K562 (cell line): ENCODE measurements around the gene KAZN. TPM values are rescaled to one million over a fixed set of nuclear protein-coding genes. Genes with fewer than 3 reads are reported as not detected.

Experiments used
- ATAC-seq: fragments of 200-7000 bp; cut with Tn5 transposase; 3 replicates; pipeline ENCODE4 v1.9.1; 2020; ENCODE audit warnings: moderate library complexity
- BruUV-seq: library from RNA; stranded (reverse); fragments of 400-500 nt; replicated peaks from 2 replicates; lab custom pipeline; 2021; lab: Mats Ljungman, UMichigan
- CTCF ChIA-PET: fragments of 300-600 bp; formaldehyde crosslinking; extraction: SDS; loops from one replicate; lab custom pipeline; 2021; ENCODE audit warnings: low intra/inter-chr PET ratio; lab: Yijun Ruan, JAX
- POLR2A ChIA-PET: fragments of 300-600, 350-650 bp; sonication (Branson Sonifier 250); formaldehyde crosslinking; extraction: SDS; loops from one replicate; lab custom pipeline; 2021; ENCODE audit warnings: antibody characterized with exemption, inconsistent platforms; lab: Yijun Ruan, JAX
- DNase-seq, 4 experiments: peaks; one replicate each; pipeline versions ENCODE4 v3.0.0 to v3.0.0-alpha.2; 2011 to 2018; ENCODE audit warnings: low spot score in 3 of 4, mixed read lengths in 3 of 4; ENCODE audit errors: extremely low read depth in 1 of 4
- FAIRE-seq: peaks from 2 replicates; lab custom pipeline; 2011; peaks lifted over from hg19 to GRCh38; lab: Jason Lieb, UNC
- H2AFZ ChIP-seq: 2 replicates; pipeline ENCODE4 v1.6.0; 2011; ENCODE audit warnings: low read depth, low read length, control low read depth, inconsistent platforms
- H3K27ac ChIP-seq: fragments of 200-600 bp; 3 replicates; pipeline ENCODE4 v1.8.0; 2011; ENCODE audit warnings: low read depth, mild to moderate bottlenecking, control low read depth, inconsistent platforms, low read length, moderate library complexity, mixed read lengths; ENCODE audit errors: extremely low read depth
- H3K27me3 ChIP-seq, 2 experiments: fragments of 300-600 bp in 1 of 2; 2 replicates in 1 of 2; 3 replicates in 1 of 2; pipeline versions ENCODE4 v1.6.0 to v1.8.0; 2011; ENCODE audit warnings: inconsistent platforms in 2 of 2, low read length in 2 of 2, mild to moderate bottlenecking in 1 of 2, mixed read lengths in 1 of 2, moderate library complexity in 1 of 2; ENCODE audit not compliant: control insufficient read depth in 2 of 2, insufficient read depth in 2 of 2
- H3K36me3 ChIP-seq: fragments of 300-600 bp; 3 replicates; pipeline ENCODE4 v1.8.0; 2011; ENCODE audit warnings: mild to moderate bottlenecking, low read length, inconsistent platforms; ENCODE audit not compliant: control insufficient read depth, insufficient read depth
- H3K4me1 ChIP-seq, 2 experiments: fragments of 200-600 bp in 1 of 2; replicated peaks in 1 of 2; 2 replicates in 1 of 2; 3 replicates in 1 of 2; pipeline versions ENCODE4 v1.5.1 to v1.8.0; 2011; ENCODE audit warnings: inconsistent platforms in 2 of 2, low read length in 2 of 2, mild to moderate bottlenecking in 1 of 2, mixed read lengths in 1 of 2, moderate library complexity in 1 of 2; ENCODE audit not compliant: control insufficient read depth in 2 of 2, insufficient read depth in 2 of 2
- H3K4me2 ChIP-seq: 2 replicates; pipeline ENCODE4 v1.6.1; 2011; ENCODE audit warnings: low read length, control low read depth, inconsistent platforms, mixed read lengths; ENCODE audit not compliant: insufficient read depth
- H3K4me3 ChIP-seq: fragments of 200-600 bp; sonication (generic), shearing (Covaris generic); 2 replicates; pipeline ENCODE4 v1.5.1; 2016; ENCODE audit warnings: control low read depth, inconsistent platforms
- H3K79me2 ChIP-seq: fragments of 200-600 bp; 3 replicates; pipeline ENCODE4 v1.8.0; 2011; ENCODE audit warnings: low read length, inconsistent platforms; ENCODE audit not compliant: control insufficient read depth, insufficient read depth
- H3K9ac ChIP-seq, 2 experiments: 2 replicates each; pipeline versions ENCODE4 v1.6.0 to v1.6.1; 2011; ENCODE audit warnings: low read depth in 2 of 2, low read length in 2 of 2, control low read depth in 1 of 2, inconsistent platforms in 1 of 2, mild to moderate bottlenecking in 1 of 2, mixed read lengths in 1 of 2; ENCODE audit not compliant: insufficient read depth in 1 of 2
- H3K9me1 ChIP-seq: one replicate; pipeline ENCODE4 v1.6.0; 2011; ENCODE audit warnings: inconsistent platforms, mild to moderate bottlenecking, low read length, moderate library complexity; ENCODE audit not compliant: control insufficient read depth, insufficient read depth
- H3K9me3 ChIP-seq: replicated peaks from 2 replicates; pipeline ENCODE4 v1.5.1; 2011; ENCODE audit warnings: low read depth, low read length, inconsistent platforms; ENCODE audit not compliant: control insufficient read depth, insufficient read depth
- H4K20me1 ChIP-seq: replicated peaks from 2 replicates; pipeline ENCODE4 v1.6.1; 2011; ENCODE audit warnings: low read length, inconsistent platforms, mixed read lengths; ENCODE audit not compliant: control insufficient read depth, insufficient read depth
- ASH1L ChIP-seq: fragments of 450-650 bp; IDR thresholded peaks from 2 replicates; pipeline ENCODE4 v1.6.1; 2018; ENCODE audit warnings: borderline replicate concordance, mild to moderate bottlenecking, low read depth; ENCODE audit not compliant: partially characterized antibody
- CBX2 ChIP-seq: fragments of 200-600 bp; sonication (generic); IDR thresholded peaks from one replicate; pipeline ENCODE4 v1.6.1; 2012; ENCODE audit warnings: mild to moderate bottlenecking, low read length, inconsistent platforms; ENCODE audit not compliant: insufficient read depth, poor library complexity, severe bottlenecking
- FOXK1 ChIP-seq: sonication (generic); formaldehyde crosslinking; IDR thresholded peaks from 2 replicates; pipeline ENCODE4 v1.8.0; 2022; ENCODE audit warnings: missing genetic modification reagents, mild to moderate bottlenecking, borderline replicate concordance
- HMGN3 ChIP-seq: IDR thresholded peaks from 2 replicates; pipeline ENCODE4 v1.6.1; 2011; ENCODE audit warnings: borderline replicate concordance, low read depth, mild to moderate bottlenecking, mixed read lengths, low read length; ENCODE audit not compliant: insufficient read length; ENCODE audit errors: extremely low read depth
- ILF3 ChIP-seq: fragments of 450-650 bp; IDR thresholded peaks from 2 replicates; pipeline ENCODE4 v1.6.1; 2018; ENCODE audit warnings: antibody characterized with exemption, mild to moderate bottlenecking, moderate library complexity, borderline replicate concordance
- KAT7 ChIP-seq: sonication (generic); formaldehyde crosslinking; IDR thresholded peaks from 2 replicates; pipeline ENCODE4 v1.8.0; 2022; ENCODE audit warnings: missing genetic modification reagents, mild to moderate bottlenecking, borderline replicate concordance
- MTF1 ChIP-seq: fragments of 250-450 bp; sonication (Bioruptor Pico); IDR thresholded peaks from 2 replicates; pipeline ENCODE4 v1.9.0; 2021; ENCODE audit warnings: moderate library complexity, mild to moderate bottlenecking, inconsistent platforms, borderline replicate concordance
- POLR3G ChIP-seq: IDR thresholded peaks from 2 replicates; pipeline ENCODE4 v1.6.1; 2011; ENCODE audit not compliant: insufficient read length, insufficient replicate concordance; ENCODE audit errors: extremely low read depth
- SMARCB1 ChIP-seq: IDR thresholded peaks from 2 replicates; pipeline ENCODE4 v1.6.1; 2011; ENCODE audit warnings: improper control_type of control experiment, low read depth; ENCODE audit not compliant: insufficient read length
- SP2 ChIP-seq: IDR thresholded peaks from 2 replicates; pipeline ENCODE4 v1.6.1; 2011; ENCODE audit warnings: mild to moderate bottlenecking, low read depth, low read length, moderate library complexity; ENCODE audit not compliant: poor library complexity, severe bottlenecking; ENCODE audit errors: extremely low read depth
- ZNF592 ChIP-seq: fragments of 450-650 bp; IDR thresholded peaks from 2 replicates; pipeline ENCODE4 v1.6.1; 2017; ENCODE audit warnings: antibody characterized with exemption, mild to moderate bottlenecking
- ZNF707 ChIP-seq: fragments of 250-450 bp; sonication (Bioruptor Pico); conservative IDR thresholded peaks from 2 replicates; pipeline ENCODE4 v1.8.0; 2022; ENCODE audit warnings: inconsistent platforms, mild to moderate bottlenecking, moderate library complexity
- ZNF77 ChIP-seq: fragments of 250-450 bp; sonication (Bioruptor Pico); IDR thresholded peaks from 2 replicates; pipeline ENCODE4 v1.5.0; 2020
- WGBS: fragments of 100-300 bp; shearing (Covaris generic); methylation state at CpG from one replicate; pipeline ENCODE4 v1.1.6; 2016; ENCODE audit warnings: low coverage, mixed read lengths; ENCODE audit not compliant: insufficient coverage; ENCODE audit errors: missing lambda C conversion rate; 5-methylcytosine and 5-hydroxymethylcytosine counted together
- in situ Hi-C: fragments of 300-500 bp; cut with MboI; formaldehyde crosslinking; loops from 4 replicates; pipeline ENCODE4 v1.15.0; 2018; ENCODE audit warnings: inconsistent platforms, mixed read lengths
- intact Hi-C: fragments of 100-400 bp; cut with micrococcal nuclease; formaldehyde crosslinking; loops from 2 replicates; pipeline ENCODE4 v1.14.2; 2022
- polyA plus RNA-seq, 8 experiments: library from polyadenylated mRNA; depleted of rRNA in 4 of 8; stranded (reverse) in 5 of 8; unstranded in 3 of 8; fragments of >200 nt; fragmentation: Nextera tagmentation in 2 of 8; fragmentation: Illumina TruSeq in 1 of 8; extraction: Ambion mirVana in 2 of 8; extraction: Trizol in 1 of 8; gene quantifications; 2 replicates each; pipeline versions ENCODE4 v1.2.1 to v1.2.3, GENCODE V29; 2011 to 2014; ENCODE audit warnings: inconsistent platforms in 1 of 8, missing spikeins in 1 of 8
- total RNA-seq, 7 experiments: library from RNA; depleted of rRNA in 6 of 7; stranded (reverse); fragments of >200 nt in 6 of 7; fragmentation: Illumina TruSeq in 2 of 7; extraction: Trizol in 2 of 7; gene quantifications; 2 replicates each; pipeline versions ENCODE4 v1.2.1 to v1.2.3, GENCODE V29; 2011 to 2021; ENCODE audit warnings: low replicate concordance in 1 of 7
- TF ChIP-seq, protein P1 (sequence below), 2 experiments: fragments of 450-650 bp; IDR thresholded peaks; 2 replicates each; pipeline ENCODE4 v1.6.1; 2016
- TF ChIP-seq, protein P2 (sequence below): fragments of 250-450 bp; sonication (Bioruptor Pico); IDR thresholded peaks from 2 replicates; pipeline ENCODE4 v1.8.0; 2021; ENCODE audit warnings: borderline replicate concordance, mild to moderate bottlenecking, moderate library complexity; ENCODE audit not compliant: poor library complexity, severe bottlenecking

Gene KAZN
- total and polyA plus RNA-seq, 9 of the 15 experiments (the other 6 are each of a cell fraction or from before 2014, with no cell fraction given) = 2.1 to 21.6 (median 5.4) TPM

GRCh38 chr1:14716474-14716873 is 118.0 kb downstream of the KAZN start:
- BruUV-seq = no TSS peak
- POLR2A ChIA-PET = no interaction called here
- Histone ChIP-seq H3K9ac (no peak overlapping the region), H3K4me2 (no peak overlapping the region), H3K4me1 (no peaks in the 10 kb centered on the region), H3K27ac (no peak overlapping the region), H3K79me2 (no peaks in the 10 kb centered on the region), H4K20me1 (no peaks in the 10 kb centered on the region), H3K4me3 (no peak overlapping the region), H3K27me3 (peaks cover 43 to 73% of the 10 kb centered on the region in 2 experiments; a peak in 4 of 5 replicates), H3K9me3 (no peaks in the 10 kb centered on the region), H2AFZ (no peak overlapping the region), H3K36me3 (no peaks in the 10 kb centered on the region), H3K9me1 (no peaks in the 10 kb centered on the region)
- WGBS = 0% methylated on average over 5 of the region's 5 CpGs
- ATAC-seq = no peak
- intact Hi-C loops (no loop called here), in situ Hi-C loops (no loop called here)
- CTCF ChIA-PET = no interaction called here
- no peak for FAIRE-seq
- DNase-seq = no peak
- TF ChIP-seq HMGN3 (no peak), ZNF77 (CRISPR knock-in tag) (no peak), ZNF707 (no peak), KAT7 (no peak), SP2 (no peak), MTF1 (CRISPR knock-in tag) (no peak), ASH1L (no peak), ILF3 (no peak), POLR3G (no peak), FOXK1 (CRISPR knock-in tag) (no peak), SMARCB1 (no peak), ZNF592 (no peak), CBX2 (no peak)
- TF ChIP-seq, protein P1, sequence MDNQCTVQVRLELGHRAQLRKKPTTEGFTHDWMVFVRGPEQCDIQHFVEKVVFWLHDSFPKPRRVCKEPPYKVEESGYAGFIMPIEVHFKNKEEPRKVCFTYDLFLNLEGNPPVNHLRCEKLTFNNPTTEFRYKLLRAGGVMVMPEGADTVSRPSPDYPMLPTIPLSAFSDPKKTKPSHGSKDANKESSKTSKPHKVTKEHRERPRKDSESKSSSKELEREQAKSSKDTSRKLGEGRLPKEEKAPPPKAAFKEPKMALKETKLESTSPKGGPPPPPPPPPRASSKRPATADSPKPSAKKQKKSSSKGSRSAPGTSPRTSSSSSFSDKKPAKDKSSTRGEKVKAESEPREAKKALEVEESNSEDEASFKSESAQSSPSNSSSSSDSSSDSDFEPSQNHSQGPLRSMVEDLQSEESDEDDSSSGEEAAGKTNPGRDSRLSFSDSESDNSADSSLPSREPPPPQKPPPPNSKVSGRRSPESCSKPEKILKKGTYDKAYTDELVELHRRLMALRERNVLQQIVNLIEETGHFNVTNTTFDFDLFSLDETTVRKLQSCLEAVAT (IDR thresholded peaks at IDR 0.05) = no peak
- TF ChIP-seq, protein P2, sequence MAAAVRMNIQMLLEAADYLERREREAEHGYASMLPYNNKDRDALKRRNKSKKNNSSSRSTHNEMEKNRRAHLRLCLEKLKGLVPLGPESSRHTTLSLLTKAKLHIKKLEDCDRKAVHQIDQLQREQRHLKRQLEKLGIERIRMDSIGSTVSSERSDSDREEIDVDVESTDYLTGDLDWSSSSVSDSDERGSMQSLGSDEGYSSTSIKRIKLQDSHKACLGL (CRISPR knock-in tag) = no peak
